KOPT-K1 (cell line): ENCODE results near the gene SYNPR.

Experiments used
- H3K27ac ChIP-seq: fragments of 200-600 bp; sonication (generic); 2 replicates; pipeline ENCODE4 v1.5.1; 2016; ENCODE audit warnings: antibody characterized with exemption, mild to moderate bottlenecking, low read depth, low read length; ENCODE audit not compliant: poor library complexity, severe bottlenecking
- H3K36me3 ChIP-seq: fragments of 200-600 bp; sonication (generic); 2 replicates; pipeline ENCODE4 v1.5.1; 2017; ENCODE audit warnings: antibody characterized with exemption, mild to moderate bottlenecking, low read length, moderate library complexity; ENCODE audit not compliant: insufficient read depth
- H3K9me3 ChIP-seq: fragments of 200-600 bp; sonication (generic); 2 replicates; pipeline ENCODE4 v1.5.1; 2017; ENCODE audit warnings: antibody characterized with exemption, low read length, mild to moderate bottlenecking; ENCODE audit not compliant: insufficient read depth, poor library complexity, severe bottlenecking

SYNPR gene

DNA sequence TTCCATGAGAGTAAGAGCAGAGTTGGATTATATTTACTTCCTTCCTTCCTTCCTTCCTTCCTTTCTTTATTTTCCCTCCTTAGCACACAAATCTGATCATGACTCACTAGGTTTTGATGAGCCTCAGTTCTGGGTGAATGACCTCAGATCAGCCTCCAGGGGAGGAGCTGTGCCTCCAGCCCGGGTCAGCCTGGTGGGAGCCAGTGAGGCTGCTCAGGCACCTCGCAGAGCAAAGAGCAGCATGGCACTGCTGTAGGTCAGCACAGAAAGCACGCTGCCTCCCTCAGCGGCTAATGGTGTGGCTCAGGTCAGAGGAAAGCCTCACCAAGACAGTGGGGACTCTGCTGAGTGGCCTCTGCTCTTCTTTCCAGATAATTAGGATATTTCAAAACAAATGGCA is 108.5 kb downstream of the SYNPR start:
- no peaks in the 10 kb centered on the region for H3K36me3 ChIP-seq

DNA sequence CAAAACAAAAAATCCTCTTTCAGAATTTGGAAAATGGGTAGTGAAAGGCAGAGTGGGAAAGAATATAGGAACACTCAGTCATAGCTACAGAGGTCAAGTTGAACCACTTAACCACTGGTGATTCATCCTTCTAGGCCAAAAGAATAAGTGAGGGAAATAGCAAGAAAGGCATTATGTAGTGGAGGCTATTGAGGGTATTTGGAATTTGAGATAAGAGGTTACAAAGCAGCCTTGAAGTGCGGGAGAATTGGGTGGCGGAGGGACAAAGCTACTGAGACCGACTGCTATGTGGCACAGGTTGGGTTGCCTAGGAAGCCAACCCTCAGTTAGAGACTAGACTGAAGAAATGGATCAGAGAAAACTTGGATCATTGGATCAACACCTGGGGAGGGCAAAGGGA is 109.5 kb downstream of the SYNPR start:
- no peaks in the 10 kb centered on the region for H3K36me3 ChIP-seq
- no peak overlapping the region for H3K27ac ChIP-seq
- no peaks in the 10 kb centered on the region for H3K9me3 ChIP-seq

More for the DNA sequence above, 108.5 kb downstream of the SYNPR start:
- H3K9me3 ChIP-seq: no peaks in the 10 kb centered on the region
- H3K27ac ChIP-seq: no peak overlapping the region

- no peak overlapping the region for H3K27ac ChIP-seq
- H3K36me3 ChIP-seq: no peaks in the 10 kb centered on the region
- H3K9me3 ChIP-seq: no peaks in the 10 kb centered on the region
Observed at GRCh38 chr3:63390710-63391230, 112.7 kb downstream of the SYNPR start.

- Histone ChIP-seq H3K9me3 (no peaks in the 10 kb centered on the region), H3K36me3 (no peaks in the 10 kb centered on the region), H3K27ac (no peak overlapping the region)
Observed at GRCh38 chr3:63395960-63396359, 117.9 kb downstream of the SYNPR start.

DNA sequence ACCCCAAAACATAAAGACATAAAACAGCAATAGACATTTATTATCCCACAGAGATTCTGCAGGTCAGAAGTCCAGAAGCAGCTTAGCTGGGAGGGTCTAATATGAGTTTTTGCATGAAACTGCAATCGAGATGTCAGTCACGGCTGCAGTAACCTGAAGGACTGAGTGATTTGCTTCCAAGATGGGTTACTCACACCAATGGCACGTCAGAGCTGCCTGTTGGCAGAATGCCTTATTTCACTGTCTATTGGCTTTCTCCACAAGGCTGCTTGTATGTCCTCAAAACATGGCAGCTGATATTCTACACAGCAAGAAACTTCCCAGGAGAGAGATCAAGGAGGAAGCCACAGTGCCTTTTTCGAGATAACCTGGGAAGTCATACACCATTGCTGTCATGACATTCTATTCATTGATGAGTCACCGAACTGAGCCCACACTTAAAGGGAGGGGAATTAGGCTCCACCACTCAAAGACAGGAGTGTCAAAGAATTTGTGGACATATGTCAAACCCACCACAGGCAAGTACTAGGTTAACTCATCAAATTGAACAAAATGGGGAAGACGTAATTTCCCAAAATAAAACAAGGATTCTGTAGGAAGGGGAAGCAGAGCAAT is 122.2 kb downstream of the SYNPR start:
- Histone ChIP-seq H3K27ac (no peak overlapping the region), H3K9me3 (no peaks in the 10 kb centered on the region), H3K36me3 (no peaks in the 10 kb centered on the region)

DNA sequence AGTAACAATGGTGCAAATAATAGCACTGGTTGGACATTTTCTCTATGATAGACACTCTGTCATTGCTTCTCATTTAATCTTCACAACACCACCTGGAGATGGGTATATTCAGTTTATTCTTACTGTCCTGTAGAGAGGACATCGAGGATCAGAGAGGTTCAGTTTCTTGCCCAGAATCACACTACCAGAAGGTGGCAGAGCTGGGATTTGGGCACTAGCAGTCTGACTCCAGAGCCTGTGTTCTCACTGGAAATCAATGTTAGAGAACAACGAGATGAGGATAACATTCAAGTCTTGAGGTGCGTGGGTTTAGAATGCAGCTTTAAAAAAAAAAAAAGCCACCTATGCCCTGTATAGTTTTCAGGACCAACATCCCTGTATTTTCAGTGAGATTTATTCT is 127.8 kb downstream of the SYNPR start:
- Histone ChIP-seq H3K9me3 (no peaks in the 10 kb centered on the region), H3K36me3 (no peaks in the 10 kb centered on the region)

DNA sequence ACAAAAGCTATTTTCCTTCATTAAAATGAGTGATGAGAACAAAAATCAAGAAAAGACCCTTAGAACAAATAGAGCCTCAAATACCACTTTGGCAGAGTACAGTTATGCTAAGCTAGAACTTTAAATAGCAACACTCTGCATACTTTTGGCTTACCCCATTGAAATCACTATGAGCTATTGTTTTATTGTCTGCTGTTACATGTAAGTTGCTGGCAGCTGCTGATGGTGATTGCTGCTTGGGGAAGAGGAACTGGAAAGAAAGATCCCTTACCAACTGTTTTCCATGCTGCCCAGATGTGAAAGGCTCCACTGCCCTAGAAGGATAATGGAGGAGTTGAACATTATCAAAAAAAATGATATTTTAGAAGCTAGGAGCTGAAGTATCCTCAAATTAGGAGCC is 135.4 kb downstream of the SYNPR start:
- Histone ChIP-seq H3K36me3 (no peaks in the 10 kb centered on the region), H3K9me3 (no peaks in the 10 kb centered on the region), H3K27ac (no peak overlapping the region)

More for the DNA sequence above, 127.8 kb downstream of the SYNPR start:
- no peak overlapping the region for H3K27ac ChIP-seq

DNA sequence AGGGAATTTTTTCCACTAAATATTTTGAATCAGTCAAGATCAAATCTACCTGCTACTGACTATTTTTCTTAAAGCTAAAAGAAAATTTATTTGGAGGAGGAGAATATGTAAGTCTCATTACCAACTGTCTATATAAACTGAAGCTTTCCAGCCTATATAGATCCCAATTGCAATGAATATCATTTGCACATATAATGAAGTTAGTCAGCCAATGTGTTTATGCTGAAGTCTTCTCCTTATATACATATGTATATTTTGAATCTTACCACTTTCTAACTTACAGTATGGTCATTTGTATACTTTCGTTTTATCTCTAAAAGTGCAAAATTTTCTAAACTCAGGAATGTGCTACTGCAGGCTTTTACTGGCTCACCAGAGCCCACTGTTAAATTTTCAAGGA is 136.5 kb downstream of the SYNPR start:
- Histone ChIP-seq H3K27ac (no peak overlapping the region), H3K36me3 (no peaks in the 10 kb centered on the region), H3K9me3 (no peaks in the 10 kb centered on the region)

GRCh38 chr3:63429905-63430304 is 151.8 kb downstream of the SYNPR start:
- Histone ChIP-seq H3K9me3 (no peaks in the 10 kb centered on the region), H3K27ac (no peak overlapping the region), H3K36me3 (no peaks in the 10 kb centered on the region)

DNA sequence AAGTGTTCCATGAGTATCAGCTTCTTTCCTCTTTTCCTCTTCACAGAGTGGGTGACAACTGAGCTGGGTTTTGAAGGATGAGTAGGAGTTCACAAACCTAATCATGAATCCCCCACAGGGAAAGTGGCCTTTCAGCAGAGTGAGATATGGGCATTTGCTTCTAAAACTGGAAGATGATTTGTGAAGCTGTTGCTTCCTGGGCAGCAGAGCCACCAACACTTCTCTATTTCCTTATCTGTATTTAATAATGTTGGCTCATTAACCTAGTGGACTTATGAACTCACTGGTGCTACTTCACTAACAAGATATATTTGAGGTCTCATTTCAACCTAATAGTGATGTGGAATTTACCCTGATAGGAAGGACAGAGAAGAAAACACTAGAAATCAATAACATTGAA is 152.8 kb downstream of the SYNPR start:
- Histone ChIP-seq H3K9me3 (no peaks in the 10 kb centered on the region), H3K36me3 (no peaks in the 10 kb centered on the region), H3K27ac (no peak overlapping the region)

DNA sequence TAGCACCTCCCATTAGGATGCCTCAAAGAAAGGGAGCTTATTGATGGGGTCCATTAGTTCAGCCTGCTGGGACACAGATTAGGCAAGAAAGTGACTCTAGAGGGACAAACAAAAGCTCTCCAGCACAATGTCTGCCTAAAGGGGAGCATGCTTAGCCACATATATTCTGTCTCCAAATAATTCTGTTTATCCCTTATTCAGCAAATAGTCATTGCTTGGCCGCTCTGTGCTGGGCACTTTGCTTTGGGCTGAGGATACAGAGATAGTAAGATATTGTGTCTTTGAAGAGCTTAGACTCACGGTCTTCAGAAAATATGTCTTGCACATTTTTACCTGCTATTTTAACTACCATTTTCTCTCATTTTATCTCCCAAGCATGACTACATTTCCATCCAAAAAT is 159.8 kb downstream of the SYNPR start:
- no peaks in the 10 kb centered on the region for H3K9me3 ChIP-seq
- H3K27ac ChIP-seq: no peak overlapping the region
- H3K36me3 ChIP-seq: no peaks in the 10 kb centered on the region

GRCh38 chr3:63438826-63439371 is 160.8 kb downstream of the SYNPR start:
- H3K36me3 ChIP-seq: no peaks in the 10 kb centered on the region
- H3K27ac ChIP-seq: no peak overlapping the region
- no peaks in the 10 kb centered on the region for H3K9me3 ChIP-seq

GRCh38 chr3:63441262-63441661 is 163.2 kb downstream of the SYNPR start:
- no peak overlapping the region for H3K27ac ChIP-seq
- no peaks in the 10 kb centered on the region for H3K9me3 ChIP-seq
- no peaks in the 10 kb centered on the region for H3K36me3 ChIP-seq

GRCh38 chr3:63442918-63443317 is 164.8 kb downstream of the SYNPR start:
- Histone ChIP-seq H3K27ac (no peak overlapping the region), H3K36me3 (no peaks in the 10 kb centered on the region), H3K9me3 (no peaks in the 10 kb centered on the region)

DNA sequence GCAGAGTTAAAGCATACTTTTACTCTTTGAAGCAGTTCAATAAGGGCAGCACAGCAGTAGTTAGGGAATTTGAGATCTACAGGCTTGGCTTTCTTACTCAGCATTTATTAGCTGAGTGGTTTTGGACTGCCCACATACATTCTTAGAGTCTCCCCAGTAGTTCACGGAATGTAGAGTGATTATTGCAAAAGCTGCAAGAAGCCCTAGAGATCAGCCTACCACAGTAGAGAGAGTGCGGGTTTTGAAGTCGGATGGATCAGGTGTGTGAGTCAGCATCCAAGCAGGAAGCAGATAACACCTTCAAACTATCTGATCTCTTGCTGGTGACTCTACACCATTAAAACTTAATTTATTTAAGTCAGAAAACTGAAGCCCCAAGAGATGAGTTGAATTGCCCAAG is 171.9 kb downstream of the SYNPR start:
- Histone ChIP-seq H3K9me3 (no peaks in the 10 kb centered on the region), H3K27ac (no peak overlapping the region), H3K36me3 (no peaks in the 10 kb centered on the region)
